GM21723 (cell line): ENCODE results near the gene CHFR.
"Not testable (repeated sequence)": the region's sequence is repeated elsewhere in the genome, so short reads cannot be mapped to it uniquely, and the experiment has no call there.

Source experiments
- ATAC-seq: cut with Tn5 transposase; IDR thresholded peaks from one replicate; pipeline ENCODE4 v1.9.1; 2021; ENCODE audit warnings: mild to moderate bottlenecking, moderate library complexity; ENCODE audit not compliant: unreplicated experiment

CHFR gene

GRCh38 chr12:132881818-132882217 lies 5.6 kb downstream of the CHFR start:
- ATAC-seq, result no peak

DNA sequence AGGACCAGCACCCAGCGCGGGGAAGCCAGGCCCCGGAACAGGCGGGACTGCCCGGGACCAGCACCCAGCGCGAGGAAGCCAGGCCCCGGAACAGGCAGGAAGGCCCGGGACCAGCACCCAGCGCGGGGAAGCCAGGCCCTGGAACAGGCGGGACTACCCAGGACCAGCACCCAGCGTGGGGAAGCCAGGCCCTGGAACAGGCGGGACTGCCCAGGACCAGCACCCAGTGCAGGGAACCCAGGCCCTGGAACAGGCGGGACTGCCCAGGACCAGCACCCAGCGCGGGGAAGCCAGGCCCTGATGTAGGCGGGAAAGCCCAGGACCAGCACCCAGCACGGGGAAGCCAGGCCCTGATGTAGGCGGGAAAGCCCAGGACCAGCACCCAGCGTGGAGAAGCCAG lies 12.8 kb downstream of the CHFR start:
- ATAC-seq, result not testable (repeated sequence)

DNA sequence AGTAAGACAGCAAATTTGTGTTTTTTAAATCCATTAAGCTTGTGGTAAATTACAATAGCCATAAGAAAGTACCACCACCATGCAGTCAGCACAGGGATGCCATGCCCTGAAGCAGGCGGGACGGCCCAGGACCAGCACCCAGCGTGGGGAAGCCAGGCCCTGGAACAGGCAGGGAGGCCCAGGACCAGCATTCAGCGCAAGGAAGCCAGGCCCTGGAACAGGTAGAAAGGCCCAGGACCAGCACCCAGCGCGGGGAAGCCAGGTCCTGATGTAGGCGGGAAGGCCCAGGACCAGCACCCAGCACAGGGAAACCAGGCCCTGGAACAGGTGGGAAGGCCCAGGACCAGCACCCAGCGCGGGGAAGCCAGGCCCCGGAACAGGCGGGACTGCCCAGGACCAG lies 13.2 kb downstream of the CHFR start:
- no peak for ATAC-seq

DNA sequence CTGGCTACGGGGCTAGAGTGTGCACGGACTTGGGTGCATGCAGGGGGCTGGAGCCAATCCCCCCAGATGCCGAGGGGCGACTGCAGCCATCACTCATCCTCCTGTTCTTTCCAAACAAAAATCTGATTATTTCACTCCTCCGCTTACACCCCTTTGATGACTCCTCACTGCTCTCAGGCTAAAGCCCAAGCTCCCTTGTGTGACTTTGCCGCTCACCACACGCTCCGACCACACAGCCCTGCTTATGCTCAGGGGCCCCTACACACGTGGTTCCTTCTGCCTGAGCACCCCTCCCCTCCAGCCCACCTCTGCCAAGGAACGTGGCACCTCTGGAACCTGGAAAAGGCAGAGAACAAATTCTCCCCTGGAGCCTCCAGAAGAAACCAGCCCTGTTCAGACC lies 13.7 kb downstream of the CHFR start:
- ATAC-seq, result no peak

DNA sequence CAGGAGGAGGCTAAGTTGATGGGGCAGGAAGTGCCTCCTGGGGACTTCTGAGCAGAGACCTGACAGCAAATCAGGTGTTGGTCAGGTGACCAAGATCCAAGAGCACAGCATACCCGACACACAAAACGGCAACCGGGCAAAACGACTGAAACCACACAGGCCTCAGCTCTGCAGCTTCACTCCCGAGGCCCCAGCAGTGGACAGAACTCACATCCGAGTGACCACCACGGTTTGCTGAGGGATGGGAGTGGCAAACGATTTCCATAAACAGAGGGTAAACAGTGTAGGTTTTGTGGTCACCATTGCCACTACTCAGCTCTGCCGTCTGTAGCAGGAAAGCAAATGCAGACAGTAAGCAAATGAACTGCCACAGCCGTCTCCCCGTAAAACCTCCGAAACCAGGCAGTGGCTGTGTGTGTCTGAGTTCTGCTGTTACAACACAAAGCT lies 14.4 kb downstream of the CHFR start:
- ATAC-seq, result no peak

DNA sequence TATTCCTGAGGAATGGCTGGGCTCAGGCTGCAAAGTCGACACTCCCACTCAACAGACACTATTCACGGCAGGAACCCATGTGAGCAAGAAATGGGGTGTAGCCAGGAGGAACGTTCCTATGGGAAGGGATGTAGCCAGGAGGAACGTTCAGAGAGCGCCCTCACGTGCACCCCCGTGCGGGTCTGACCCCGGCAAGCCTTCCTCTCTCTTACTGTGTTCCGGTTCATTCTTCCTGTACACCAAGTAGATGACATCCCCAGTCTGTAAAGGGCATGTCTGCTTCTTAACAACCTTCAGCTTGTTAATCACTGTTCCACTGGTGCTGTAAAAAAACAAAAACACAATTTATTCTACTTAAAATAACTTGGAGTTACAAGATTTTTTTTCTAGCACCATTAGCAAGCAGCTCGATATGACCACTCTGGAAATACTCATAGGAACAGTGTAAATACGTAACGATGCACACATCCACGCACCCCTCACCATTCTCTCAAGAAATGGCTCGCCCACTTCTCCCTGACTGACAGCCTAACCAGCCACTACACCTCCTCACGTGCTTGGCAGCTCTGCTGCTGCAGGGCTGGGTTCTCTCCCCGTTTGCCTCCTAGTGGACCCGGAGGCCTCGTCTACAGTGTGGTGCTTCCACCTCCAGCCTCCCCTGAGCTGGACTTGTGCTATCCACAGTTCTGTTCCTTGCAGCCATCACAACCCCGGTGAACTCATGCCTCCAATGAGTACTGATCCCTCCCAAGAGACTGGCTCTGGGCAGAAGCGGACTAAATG lies 15.1 kb downstream of the CHFR start:
- ATAC-seq, result no peak

- ATAC-seq, result no peak
Measured at GRCh38 chr12:132869551-132869950, 17.9 kb downstream of the CHFR start.

DNA sequence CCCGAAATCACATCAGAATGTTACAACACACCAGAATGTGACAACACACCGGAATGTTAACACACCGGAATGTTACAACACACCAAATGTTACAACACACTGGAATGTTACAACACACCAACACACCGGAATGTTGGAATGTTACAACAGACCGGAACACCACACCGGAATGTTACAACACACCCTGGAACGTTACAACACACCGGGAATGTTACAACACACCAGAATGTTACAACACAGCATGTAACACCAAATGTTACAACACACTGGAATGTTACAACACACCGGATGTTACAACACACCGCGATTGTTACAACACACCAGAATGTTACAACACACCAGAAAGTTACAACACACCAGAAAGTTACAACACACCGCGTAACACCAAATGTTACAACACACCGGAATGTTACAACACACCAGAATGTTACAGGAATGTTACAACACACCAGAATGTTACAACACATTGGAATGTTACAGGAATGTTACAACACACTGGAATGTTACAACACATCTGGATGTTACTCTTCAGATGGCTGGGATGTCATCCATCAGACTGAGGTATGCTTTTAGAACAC lies 21.1 kb downstream of the CHFR start:
- no peak for ATAC-seq

- ATAC-seq, result no peak
Measured at GRCh38 chr12:132861558-132861957, 25.8 kb downstream of the CHFR start.

DNA sequence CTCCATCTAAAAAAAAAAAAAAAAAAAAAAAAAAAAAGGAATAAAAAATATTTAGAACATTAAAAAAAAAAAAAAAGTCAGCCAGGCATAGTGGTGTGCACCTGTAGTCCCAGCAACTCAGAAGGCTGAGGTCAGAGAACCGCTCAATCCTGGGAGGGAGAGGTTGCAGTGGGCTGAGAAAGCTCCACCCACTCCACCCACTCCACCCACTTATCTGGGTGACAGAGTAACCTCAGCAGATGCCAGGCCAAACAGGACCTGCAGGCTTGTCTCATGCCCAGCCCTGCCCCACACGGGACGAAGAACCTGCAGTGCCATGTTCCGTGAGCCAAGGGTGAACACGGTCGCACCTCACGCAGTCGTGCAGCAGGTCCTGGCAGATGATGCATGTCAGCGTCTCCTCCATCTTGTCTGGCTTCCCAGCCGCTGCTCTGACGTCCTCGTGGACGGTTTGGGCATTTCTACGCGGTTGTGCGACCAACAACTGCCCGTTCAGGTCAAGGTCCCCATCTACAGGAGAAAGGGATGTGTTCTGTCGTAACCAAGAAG lies 28.6 kb downstream of the CHFR start:
- no peak for ATAC-seq

- not testable (repeated sequence) for ATAC-seq
Measured at GRCh38 chr12:132857019-132857418, 30.4 kb downstream of the CHFR start.

- ATAC-seq, result no peak
Measured at GRCh38 chr12:132856581-132856980, 30.8 kb downstream of the CHFR start.

DNA sequence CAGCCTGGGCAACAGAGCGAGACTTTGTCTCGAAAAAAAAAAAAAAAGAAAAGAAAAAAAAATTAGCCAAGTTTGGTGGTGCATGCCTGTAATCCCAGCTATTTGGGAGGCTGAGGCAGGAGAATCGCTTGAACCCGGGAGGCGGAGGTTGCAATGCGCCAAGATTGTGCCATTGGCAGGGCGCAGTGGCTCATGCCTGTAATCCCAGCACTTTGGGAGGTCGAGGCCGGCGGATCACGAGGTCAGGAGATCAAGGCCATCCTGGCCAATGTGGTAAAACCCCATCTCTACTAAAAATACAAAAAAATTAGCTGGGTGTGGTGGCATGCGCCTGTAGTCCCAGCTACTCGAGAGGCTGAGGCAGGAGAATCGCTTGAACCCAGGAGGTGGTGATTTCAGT lies 32.2 kb downstream of the CHFR start:
- not testable (repeated sequence) for ATAC-seq

GRCh38 chr12:132853285-132854092 lies 33.9 kb downstream of the CHFR start:
- ATAC-seq, result no peak

DNA sequence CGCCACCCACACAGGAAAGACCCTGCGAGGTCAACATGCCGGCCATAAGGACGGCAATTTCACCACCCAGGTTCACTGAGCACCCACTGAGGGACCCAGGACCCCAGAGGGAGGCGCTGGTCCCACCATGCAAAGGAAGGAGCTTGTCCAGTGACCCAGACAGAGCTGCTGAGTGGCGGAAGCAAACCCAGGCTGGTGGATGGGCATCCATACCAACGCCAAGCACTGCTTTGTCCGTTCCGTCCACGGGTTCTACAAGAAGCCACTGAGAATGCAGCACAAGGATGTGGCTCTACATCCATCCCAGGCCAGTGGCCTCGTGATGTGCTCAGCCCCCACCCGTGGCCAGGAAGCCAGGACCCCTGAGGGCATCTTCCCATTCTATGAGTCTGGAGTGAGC lies 34.9 kb downstream of the CHFR start:
- no peak for ATAC-seq

DNA sequence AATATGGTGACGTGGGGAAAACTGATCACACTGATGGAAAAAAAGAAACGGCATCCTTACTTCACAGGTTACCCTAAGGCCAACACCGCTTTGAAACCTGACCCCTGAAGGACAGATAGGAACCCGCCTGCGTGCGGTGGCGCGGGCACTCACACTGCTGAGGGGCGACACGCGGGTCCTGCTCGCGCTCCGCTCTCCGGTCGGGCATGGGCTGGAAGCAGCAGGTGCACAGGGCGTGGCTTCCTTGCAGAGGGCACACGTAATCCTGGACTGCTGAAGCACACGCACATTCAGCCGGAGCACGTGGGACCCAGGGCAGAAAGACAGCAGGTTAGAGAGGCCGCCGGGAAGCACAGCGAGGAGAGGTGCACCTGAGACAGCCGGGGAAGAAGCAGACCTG lies 35.9 kb downstream of the CHFR start:
- ATAC-seq, result no peak

- ATAC-seq, result no peak
Measured at GRCh38 chr12:132850291-132850690, 37.1 kb downstream of the CHFR start.

- ATAC-seq, result no peak
Measured at GRCh38 chr12:132848521-132848920, 38.9 kb downstream of the CHFR start.

DNA sequence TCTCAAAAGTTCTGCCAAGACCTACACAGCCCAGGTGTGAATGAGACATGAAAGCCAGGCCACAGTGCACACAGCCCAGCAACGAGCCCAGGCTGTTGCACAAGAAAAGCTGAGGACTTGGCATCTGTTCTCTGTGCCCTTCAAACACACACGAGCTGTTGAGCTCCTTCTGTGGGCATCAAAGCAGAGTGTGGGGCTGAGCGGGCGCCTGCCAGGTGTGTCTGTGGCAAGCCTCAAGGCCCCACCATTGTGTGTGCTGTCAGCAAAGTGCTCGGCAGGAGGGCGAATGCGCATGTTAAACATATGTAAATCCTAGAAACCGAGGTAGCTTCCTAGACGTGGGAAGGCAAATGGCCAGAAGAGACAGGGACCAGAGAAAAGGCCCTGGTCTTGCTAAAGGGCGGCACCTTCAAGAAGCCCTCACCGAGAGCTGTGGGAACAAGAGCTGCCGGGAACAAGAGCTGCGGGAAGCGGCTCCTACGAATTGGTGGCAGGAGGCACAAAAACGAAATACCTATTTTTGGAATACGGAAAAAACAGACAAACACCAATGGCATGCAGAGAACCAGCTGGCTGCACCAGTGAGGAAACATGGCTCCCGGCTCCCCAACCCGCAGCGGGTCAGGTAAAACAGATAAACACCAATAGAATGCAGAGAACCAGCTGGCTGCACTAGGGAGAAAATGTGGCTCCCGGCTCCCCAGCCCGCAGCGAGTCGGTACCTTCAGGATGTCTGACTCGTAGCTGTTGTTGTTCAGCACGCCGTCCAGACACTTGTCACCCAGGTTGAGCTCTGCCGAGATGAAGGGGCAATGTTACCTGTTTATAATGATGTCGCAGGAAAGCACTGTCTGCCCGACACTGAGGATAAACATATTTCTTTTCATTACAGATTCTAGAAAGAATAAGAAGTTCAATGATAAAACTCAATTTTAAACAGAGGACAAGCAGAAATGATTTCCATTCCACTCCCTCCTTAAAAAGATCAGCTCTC lies 39.7 kb downstream of the CHFR start:
- ATAC-seq, result no peak

- not testable (repeated sequence) for ATAC-seq
Measured at GRCh38 chr12:132844681-132845080, 42.7 kb downstream of the CHFR start.
